HCT116 (cell line): ENCODE results near the gene NCF2. TPM values are rescaled to one million over a fixed set of nuclear protein-coding genes. Genes with fewer than 3 reads are reported as not detected.

ENCODE experiments used
- ATAC-seq: fragments of 200-7000 bp; cut with Tn5 transposase; 2 replicates; pipeline ENCODE4 v1.9.1; 2020; ENCODE audit warnings: mild to moderate bottlenecking, moderate library complexity
- BruUV-seq: library from RNA; stranded (reverse); fragments of 400-500 nt; replicated peaks from 2 replicates; lab custom pipeline; 2021; lab: Mats Ljungman, UMichigan
- CTCF ChIA-PET: fragments of 300-600 bp; sonication (Branson Sonifier 250); formaldehyde crosslinking; loops from one replicate; lab custom pipeline; 2021; ENCODE audit warnings: antibody characterized with exemption; lab: Charles Lee
- POLR2A ChIA-PET: fragments of 300-600, 350-600 bp; sonication (Branson Sonifier 250); formaldehyde crosslinking; loops from one replicate; lab custom pipeline; 2021; ENCODE audit warnings: antibody characterized with exemption; lab: Charles Lee
- RAD21 ChIA-PET, 2 experiments: fragments of 300-600 bp; sonication (Branson Sonifier 250); formaldehyde crosslinking; loops; one replicate each; lab custom pipeline; 2023; ENCODE audit warnings: low total read pairs in 2 of 2; ENCODE audit not compliant: uncharacterized antibody in 2 of 2, unreplicated experiment in 2 of 2, low non-redundant PET in 1 of 2; lab: Charles Lee
- DNase-seq: peaks from one replicate; pipeline ENCODE4 v3.0.0-alpha.2; 2010; ENCODE audit warnings: low read depth, low spot score
- H2AFZ ChIP-seq: fragments of 200-600 bp; shearing (Covaris generic), sonication (generic); 2 replicates; pipeline ENCODE4 v1.6.1; 2017; ENCODE audit warnings: low read depth, mixed run types, mixed read lengths, antibody characterized with exemption, low read length; ENCODE audit not compliant: poor library complexity, severe bottlenecking
- H3K27ac ChIP-seq: 2 replicates; pipeline ENCODE4 v1.5.1; 2012; ENCODE audit warnings: low read depth, low read length
- H3K27me3 ChIP-seq: fragments of 200-600 bp; sonication (generic); 2 replicates; pipeline ENCODE4 v1.6.1; 2016; ENCODE audit warnings: mixed run types, low read length, mixed read lengths; ENCODE audit not compliant: insufficient read depth
- H3K36me3 ChIP-seq, 2 experiments: fragments of 200-500 bp in 1 of 2; fragments of 200-600 bp in 1 of 2; sonication (Bioruptor generic) in 1 of 2; sonication (generic) in 1 of 2; 2 replicates each; pipeline versions ENCODE4 v1.5.1 to v1.6.1; 2014 to 2016; ENCODE audit warnings: low read length in 2 of 2, inconsistent platforms in 1 of 2, mixed read lengths in 1 of 2, mixed run types in 1 of 2; ENCODE audit not compliant: insufficient read depth in 2 of 2, control insufficient read depth in 1 of 2
- H3K4me1 ChIP-seq, 2 experiments: fragments of 200-600 bp in 1 of 2; sonication (generic) in 1 of 2; 2 replicates each; pipeline versions ENCODE4 v1.5.1 to v1.6.1; 2012 to 2017; ENCODE audit warnings: low read length in 2 of 2, inconsistent platforms in 1 of 2, mild to moderate bottlenecking in 1 of 2, mixed read lengths in 1 of 2, mixed run types in 1 of 2, moderate library complexity in 1 of 2; ENCODE audit not compliant: insufficient read depth in 2 of 2, control insufficient read depth in 1 of 2
- H3K4me2 ChIP-seq: fragments of 200-600 bp; sonication (generic); 2 replicates; pipeline ENCODE4 v1.6.1; 2017; ENCODE audit warnings: mixed run types, low read length, mixed read lengths
- H3K4me3 ChIP-seq, 2 experiments: fragments of 200-600 bp in 1 of 2; sonication (generic) in 1 of 2; replicated peaks in 1 of 2; 2 replicates each; pipeline ENCODE4 v1.5.1; 2011 to 2016; ENCODE audit warnings: low read length in 2 of 2, control low read depth in 1 of 2, low read depth in 1 of 2, mild to moderate bottlenecking in 1 of 2, mixed read lengths in 1 of 2, mixed run types in 1 of 2
- H3K79me2 ChIP-seq: fragments of 200-600 bp; sonication (generic); 2 replicates; pipeline ENCODE4 v1.6.1; 2017; ENCODE audit warnings: mild to moderate bottlenecking, mixed run types, low read length, moderate library complexity, mixed read lengths; ENCODE audit not compliant: insufficient read depth
- H3K9ac ChIP-seq: fragments of 200-600 bp; sonication (generic); 2 replicates; pipeline ENCODE4 v1.6.1; 2016; ENCODE audit warnings: low read length, mixed read lengths
- H3K9me2 ChIP-seq: fragments of 200-600 bp; sonication (generic), shearing (Covaris generic); 2 replicates; pipeline ENCODE4 v1.6.1; 2017; ENCODE audit warnings: mixed run types, mild to moderate bottlenecking, moderate library complexity; ENCODE audit not compliant: insufficient read depth
- H3K9me3 ChIP-seq, 2 experiments: fragments of 200-500 bp in 1 of 2; fragments of 200-600 bp in 1 of 2; sonication (Bioruptor generic) in 1 of 2; sonication (generic) in 1 of 2; 2 replicates each; pipeline ENCODE4 v1.6.1; 2014 to 2017; ENCODE audit warnings: low read length in 2 of 2, mixed read lengths in 2 of 2, inconsistent platforms in 1 of 2, low read depth in 1 of 2, mild to moderate bottlenecking in 1 of 2, mixed run types in 1 of 2, moderate library complexity in 1 of 2; ENCODE audit not compliant: control insufficient read depth in 1 of 2, insufficient read depth in 1 of 2
- H4K20me1 ChIP-seq: fragments of 200-600 bp; sonication (generic), shearing (Covaris generic); 2 replicates; pipeline ENCODE4 v1.6.1; 2017; ENCODE audit warnings: mixed run types, mild to moderate bottlenecking, moderate library complexity; ENCODE audit not compliant: insufficient read depth
- ATF3 ChIP-seq: IDR thresholded peaks from 2 replicates; pipeline ENCODE4 v1.6.1; 2012
- CEBPB ChIP-seq: IDR thresholded peaks from 2 replicates; pipeline ENCODE4 v1.6.1; 2012; ENCODE audit warnings: low read depth
- EGR1 ChIP-seq: IDR thresholded peaks from 2 replicates; pipeline ENCODE4 v1.6.1; 2012; ENCODE audit warnings: low read depth
- ELF1 ChIP-seq: IDR thresholded peaks from 2 replicates; pipeline ENCODE4 v1.6.1; 2012; ENCODE audit warnings: low read depth, borderline replicate concordance
- EZH2 ChIP-seq: fragments of 200-600 bp; sonication (generic); IDR thresholded peaks from 2 replicates; pipeline ENCODE4 v1.6.1; 2017; ENCODE audit warnings: antibody characterized with exemption, mixed run types
- EZH2phosphoT487 ChIP-seq: fragments of 200-600 bp; IDR thresholded peaks from 2 replicates; pipeline ENCODE4 v1.6.1; 2018; ENCODE audit warnings: antibody characterized with exemption, borderline replicate concordance
- FOSL1 ChIP-seq: IDR thresholded peaks from 2 replicates; pipeline ENCODE4 v1.6.1; 2012; ENCODE audit warnings: low read depth
- JUND ChIP-seq: IDR thresholded peaks from 2 replicates; pipeline ENCODE4 v1.6.1; 2012
- MAX ChIP-seq: IDR thresholded peaks from 2 replicates; pipeline ENCODE4 v1.6.1; 2012
- POLR2A ChIP-seq: IDR thresholded peaks from 2 replicates; pipeline ENCODE4 v1.7.0; 2011; ENCODE audit warnings: borderline replicate concordance; ENCODE audit not compliant: insufficient read depth, insufficient read length; ENCODE audit errors: extremely low read depth
- POLR2AphosphoS5 ChIP-seq: IDR thresholded peaks from 2 replicates; pipeline ENCODE4 v1.6.1; 2011; ENCODE audit warnings: mild to moderate bottlenecking, low read depth, low read length, moderate library complexity
- RAD21 ChIP-seq: IDR thresholded peaks from 2 replicates; pipeline ENCODE4 v1.6.1; 2012; ENCODE audit warnings: low read depth, mild to moderate bottlenecking
- REST ChIP-seq: IDR thresholded peaks from 2 replicates; pipeline ENCODE4 v1.6.1; 2012; ENCODE audit warnings: low read depth
- SIN3A ChIP-seq: IDR thresholded peaks from 2 replicates; pipeline ENCODE4 v1.6.1; 2012; ENCODE audit warnings: low read depth
- SP1 ChIP-seq: IDR thresholded peaks from 2 replicates; pipeline ENCODE4 v1.6.1; 2012; ENCODE audit warnings: low read depth
- TCF7L2 ChIP-seq: IDR thresholded peaks from 2 replicates; pipeline ENCODE4 v1.7.0; 2011; ENCODE audit warnings: borderline replicate concordance, inconsistent platforms; ENCODE audit not compliant: insufficient read depth, insufficient read length; ENCODE audit errors: extremely low read depth
- YY1 ChIP-seq: IDR thresholded peaks from 2 replicates; pipeline ENCODE4 v1.6.1; 2011; ENCODE audit warnings: low read length, low read depth, moderate library complexity, mild to moderate bottlenecking; ENCODE audit not compliant: insufficient replicate concordance; ENCODE audit errors: extremely low read depth
- ZBTB33 ChIP-seq: IDR thresholded peaks from 2 replicates; pipeline ENCODE4 v1.6.1; 2011; ENCODE audit warnings: mild to moderate bottlenecking, low read length, moderate library complexity; ENCODE audit not compliant: insufficient replicate concordance; ENCODE audit errors: extremely low read depth
- ZFX ChIP-seq: fragments of 450-650 bp; IDR thresholded peaks from 2 replicates; pipeline ENCODE4 v1.6.1; 2017
- ZNF274 ChIP-seq: fragments of 200-500 bp; sonication (Bioruptor generic); IDR thresholded peaks from 2 replicates; pipeline ENCODE4 v1.6.1; 2014; ENCODE audit warnings: mild to moderate bottlenecking, low read depth, low read length, inconsistent platforms
- intact Hi-C: fragments of 100-400 bp; cut with micrococcal nuclease; formaldehyde crosslinking; loops from 2 replicates; pipeline ENCODE4 v1.10.0; 2022
- total RNA-seq: library from RNA; stranded (reverse); gene quantifications from one replicate; pipeline ENCODE4 v1.2.1, GENCODE V29; 2021; ENCODE audit not compliant: unreplicated experiment

Gene NCF2
- total RNA-seq, 1 experiment from 2014 or later: 0.25 TPM

- ChIA-PET CTCF (no interaction called here), RAD21 (no interaction called here)
- TF ChIP-seq POLR2AphosphoS5 (no peak), EZH2phosphoT487 (no peak), EZH2 (no peak), MAX (no peak), REST (no peak), ZFX (no peak), ATF3 (no peak), JUND (no peak), ELF1 (no peak), POLR2A (no peak), EGR1 (no peak), ZBTB33 (no peak), FOSL1 (no peak), SIN3A (no peak), TCF7L2 (no peak), YY1 (no peak), CEBPB (no peak), SP1 (no peak), RAD21 (no peak), ZNF274 (no peak)
These were observed 14.6 kb upstream of the NCF2 start for GRCh38 chr1:183604815-183605214.

More at GRCh38 chr1:183604815-183605214, 14.6 kb upstream of the NCF2 start:
- no peaks in the 10 kb centered on the region for H3K9me3 ChIP-seq
- H3K9me2 ChIP-seq: no peaks in the 10 kb centered on the region
- H3K79me2 ChIP-seq: no peaks in the 10 kb centered on the region
- BruUV-seq: no TSS peak
- H3K4me3 ChIP-seq: no peak overlapping the region
- no peaks in the 10 kb centered on the region for H3K36me3 ChIP-seq
- POLR2A ChIA-PET: no interaction called here
- intact Hi-C loops: no loop called here
- no peak for DNase-seq
- H4K20me1 ChIP-seq: no peaks in the 10 kb centered on the region
- H3K4me1 ChIP-seq: peaks cover 0 to 4% of the 10 kb centered on the region in 2 experiments; a peak in 1 of 4 replicates
- no peak overlapping the region for H2AFZ ChIP-seq
- H3K27ac ChIP-seq: no peak overlapping the region
- no peaks in the 10 kb centered on the region for H3K27me3 ChIP-seq
- H3K4me2 ChIP-seq: no peak overlapping the region
- ATAC-seq: no peak
- H3K9ac ChIP-seq: no peak overlapping the region
